ENCODE results near the gene CFAP92. TPM values are rescaled to one million over a fixed set of nuclear protein-coding genes. Genes with fewer than 3 reads are reported as not detected.

CFAP92 gene
- total RNA-seq, 4 donors from 2014 or later = 1.5 to 2.4 (median 1.7) TPM; not detected in 1

- H3K4me3 ChIP-seq = peak overlapping the region in 1 of 4 donors; percentile 9
- peak overlapping the region; percentile 51 to 72 (median 70) for H3K27ac ChIP-seq
- no peaks in the 10 kb centered on the region for H3K36me3 ChIP-seq
- no peaks in the 10 kb centered on the region for H3K9me3 ChIP-seq
- TF ChIP-seq CTCF (IDR thresholded peaks at IDR 0.05) (no peak), POLR2A (IDR thresholded peaks at IDR 0.05) (no peak)
- no peaks in the 10 kb centered on the region for H3K27me3 ChIP-seq
- peak; percentile 53 to 74 (median 57) for DNase-seq
- H3K4me1 ChIP-seq = peaks cover 0 to 20% (median 16%) of the 10 kb centered on the region in 4 donors
Observed at GRCh38 chr3:129015388-129016105, 21.7 kb upstream of the CFAP92 start.

GRCh38 chr3:129014793-129015345, 21.0 kb upstream of the CFAP92 start:
- Histone ChIP-seq H3K36me3 (no peaks in the 10 kb centered on the region), H3K9me3 (no peaks in the 10 kb centered on the region), H3K4me1 (peaks cover 0 to 20% (median 16%) of the 10 kb centered on the region in 4 donors), H3K27me3 (no peaks in the 10 kb centered on the region), H3K27ac (peak overlapping the region; percentile 51 to 72 (median 70)), H3K4me3 (no peak overlapping the region)
- no peak for DNase-seq
- no peak for TF ChIP-seq CTCF (IDR thresholded peaks at IDR 0.05)
- TF ChIP-seq POLR2A (IDR thresholded peaks at IDR 0.05) = no peak

GRCh38 chr3:129014148-129014547, 20.3 kb upstream of the CFAP92 start:
- TF ChIP-seq CTCF (IDR thresholded peaks at IDR 0.05) (no peak), POLR2A (IDR thresholded peaks at IDR 0.05) (no peak)
- no peak for DNase-seq
- no peaks in the 10 kb centered on the region for H3K36me3 ChIP-seq
- H3K9me3 ChIP-seq = no peaks in the 10 kb centered on the region
- peak overlapping the region in 3 of 4 donors; percentile 28 to 71 (median 68) for H3K27ac ChIP-seq
- H3K4me1 ChIP-seq = peaks cover 0 to 20% (median 16%) of the 10 kb centered on the region in 4 donors
- no peak overlapping the region for H3K4me3 ChIP-seq
- H3K27me3 ChIP-seq = no peaks in the 10 kb centered on the region

GRCh38 chr3:129013491-129013891, 19.6 kb upstream of the CFAP92 start:
- Histone ChIP-seq H3K27ac (peak overlapping the region in 3 of 4 donors; percentile 28 to 71 (median 68)), H3K4me1 (peaks cover 0 to 20% (median 16%) of the 10 kb centered on the region in 4 donors), H3K27me3 (no peaks in the 10 kb centered on the region), H3K9me3 (no peaks in the 10 kb centered on the region), H3K4me3 (no peak overlapping the region), H3K36me3 (no peaks in the 10 kb centered on the region)
- TF ChIP-seq POLR2A (IDR thresholded peaks at IDR 0.05) (no peak), CTCF (IDR thresholded peaks at IDR 0.05) (no peak)
- no peak for DNase-seq

- DNase-seq = no peak
Observed at GRCh38 chr3:129010310-129010956, 16.6 kb upstream of the CFAP92 start.

More at GRCh38 chr3:129010310-129010956, 16.6 kb upstream of the CFAP92 start:
- no peaks in the 10 kb centered on the region for H3K27me3 ChIP-seq
- H3K36me3 ChIP-seq = no peaks in the 10 kb centered on the region
- H3K9me3 ChIP-seq = no peaks in the 10 kb centered on the region
- peak overlapping the region in 2 of 4 donors; percentile 2 to 28 for H3K27ac ChIP-seq
- H3K4me3 ChIP-seq = no peak overlapping the region
- H3K4me1 ChIP-seq = peaks cover 0 to 22% (median 3%) of the 10 kb centered on the region in 4 donors
- TF ChIP-seq CTCF (IDR thresholded peaks at IDR 0.05) (no peak), POLR2A (IDR thresholded peaks at IDR 0.05) (no peak)

Data from Peyer's patch (tissue), 4 donors.